GM19043 (cell line): ENCODE data around the gene ANXA8L1.
"Not testable (repeated sequence)": the region's sequence is repeated elsewhere in the genome, so short reads cannot be mapped to it uniquely, and the experiment has no call there.

Experiments
- ATAC-seq: cut with Tn5 transposase; IDR thresholded peaks from one replicate; pipeline ENCODE4 v1.9.1; 2021; ENCODE audit warnings: low read depth; ENCODE audit not compliant: unreplicated experiment

Gene ANXA8L1

GRCh38 chr10:46375406-46375805, at the start of gene ANXA8L1:
TSS of gene ANXA8L1 (plus strand) at chr10:46375776. CDS start at chr10:46375852, 76 bp downstream.
- not testable (repeated sequence) for ATAC-seq

GRCh38 chr10:46326066-46326465, 49.5 kb upstream of the ANXA8L1 start:
- ATAC-seq = no peak

GRCh38 chr10:46326971-46327370, 48.6 kb upstream of the ANXA8L1 start:
- ATAC-seq = no peak

GRCh38 chr10:46327685-46328084, 47.9 kb upstream of the ANXA8L1 start:
- ATAC-seq = no peak

GRCh38 chr10:46328853-46329689, 46.5 kb upstream of the ANXA8L1 start:
- no peak for ATAC-seq

GRCh38 chr10:46329690-46330016, 45.9 kb upstream of the ANXA8L1 start:
- no peak for ATAC-seq

- ATAC-seq = no peak
These were observed 44.7 kb upstream of the ANXA8L1 start for GRCh38 chr10:46330894-46331293.

GRCh38 chr10:46365484-46365883, 10.1 kb upstream of the ANXA8L1 start:
- ATAC-seq = not testable (repeated sequence)

- not testable (repeated sequence) for ATAC-seq
These were observed 8.4 kb upstream of the ANXA8L1 start for GRCh38 chr10:46367209-46367608.

GRCh38 chr10:46367666-46368240, 7.8 kb upstream of the ANXA8L1 start:
- not testable (repeated sequence) for ATAC-seq

- not testable (repeated sequence) for ATAC-seq
These were observed 6.6 kb upstream of the ANXA8L1 start for GRCh38 chr10:46368956-46369355.

- not testable (repeated sequence) for ATAC-seq
These were observed 1.2 kb upstream of the ANXA8L1 start for GRCh38 chr10:46374410-46374809.

- ATAC-seq = not testable (repeated sequence)
These were observed 1.4 kb downstream of the ANXA8L1 start for GRCh38 chr10:46377022-46377421.

GRCh38 chr10:46377651-46378050, 2.1 kb downstream of the ANXA8L1 start:
- ATAC-seq = not testable (repeated sequence)

GRCh38 chr10:46378108-46378507, 2.5 kb downstream of the ANXA8L1 start:
- not testable (repeated sequence) for ATAC-seq

- ATAC-seq = not testable (repeated sequence)
These were observed 3.8 kb downstream of the ANXA8L1 start for GRCh38 chr10:46379233-46379848.

- ATAC-seq = not testable (repeated sequence)
These were observed 10.3 kb downstream of the ANXA8L1 start for GRCh38 chr10:46385858-46386257.

GRCh38 chr10:46386694-46387093, 11.1 kb downstream of the ANXA8L1 start:
- peak; percentile 78 for ATAC-seq

GRCh38 chr10:46387309-46387902, 11.8 kb downstream of the ANXA8L1 start:
- not testable (repeated sequence) for ATAC-seq

GRCh38 chr10:46391422-46391821, 15.8 kb downstream of the ANXA8L1 start:
- not testable (repeated sequence) for ATAC-seq
